HG03378 (cell line): ENCODE data around the gene TMEM54.

ENCODE experiments used
- ATAC-seq: cut with Tn5 transposase; IDR thresholded peaks from one replicate; pipeline ENCODE4 v1.9.1; 2021; ENCODE audit warnings: mild to moderate bottlenecking, moderate library complexity; ENCODE audit not compliant: unreplicated experiment

The TMEM54 gene, protein sequence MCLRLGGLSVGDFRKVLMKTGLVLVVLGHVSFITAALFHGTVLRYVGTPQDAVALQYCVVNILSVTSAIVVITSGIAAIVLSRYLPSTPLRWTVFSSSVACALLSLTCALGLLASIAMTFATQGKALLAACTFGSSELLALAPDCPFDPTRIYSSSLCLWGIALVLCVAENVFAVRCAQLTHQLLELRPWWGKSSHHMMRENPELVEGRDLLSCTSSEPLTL

DNA sequence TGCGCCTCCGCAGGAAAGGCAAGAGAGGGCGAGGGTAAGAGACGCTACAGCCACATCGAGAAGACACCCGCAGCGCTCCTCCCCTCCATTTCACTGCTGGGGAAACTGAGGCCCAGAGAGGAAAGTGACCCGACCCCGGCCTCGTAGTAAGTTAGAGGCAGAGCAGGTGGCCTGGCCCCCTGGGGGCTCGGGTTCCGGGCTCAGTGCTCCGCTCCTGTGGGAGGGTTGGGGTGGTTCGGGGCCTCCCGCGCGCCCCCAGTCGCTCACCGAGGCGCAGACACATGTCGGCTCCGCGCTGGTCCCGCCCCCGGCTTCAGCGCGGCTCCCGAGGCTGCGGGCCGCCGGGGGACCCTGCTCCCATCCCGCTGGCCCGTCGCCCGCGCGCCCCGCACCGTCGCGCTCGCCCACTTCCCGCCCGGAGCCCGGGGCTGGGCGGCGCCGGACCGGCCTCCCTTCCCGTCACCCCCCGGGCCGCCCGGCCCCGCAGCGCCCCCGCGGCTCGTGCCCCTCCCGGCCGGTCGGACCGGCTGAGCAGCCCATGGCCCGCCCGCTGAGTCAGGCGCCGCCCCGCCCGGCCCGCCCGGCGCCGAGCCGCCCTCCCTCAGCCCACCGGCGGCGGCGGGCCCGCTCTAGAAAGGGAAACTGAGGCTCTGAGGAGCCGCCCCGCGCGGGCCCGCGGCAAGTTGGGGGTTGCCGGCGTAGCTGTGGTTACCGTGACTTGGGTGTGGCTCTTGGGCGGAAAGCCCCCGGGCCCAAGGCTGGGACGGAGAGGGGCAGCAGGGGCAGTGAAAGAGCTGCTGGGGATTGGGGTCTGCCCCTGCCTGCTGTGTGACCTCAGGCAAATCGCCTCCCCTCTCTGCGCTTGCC lies at the start of gene TMEM54:
Gene TMEM54 (minus strand): TSS at position 434 of the 867 bp plus-strand sequence. CDS start 151 bp downstream, at position 283.
- no peak for ATAC-seq

DNA sequence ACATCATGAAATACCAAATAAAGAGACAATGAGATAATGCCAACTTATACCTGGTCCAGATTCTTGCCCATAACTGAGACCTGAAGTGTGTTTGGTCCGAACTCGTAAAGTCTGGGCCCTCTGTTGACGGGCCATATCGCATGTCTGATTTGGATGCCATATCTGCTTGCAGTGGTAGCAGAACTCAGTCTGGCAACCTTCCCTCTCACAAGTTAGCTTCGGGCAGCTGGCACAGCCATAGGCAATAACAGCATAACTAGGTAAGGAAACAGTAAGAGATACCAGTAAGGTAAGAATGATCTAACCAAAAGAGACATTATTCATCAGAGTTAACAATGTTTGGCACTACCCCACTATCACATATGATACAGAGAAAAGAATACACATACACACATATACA lies 48.3 kb upstream of the TMEM54 start:
- ATAC-seq, result no peak

DNA sequence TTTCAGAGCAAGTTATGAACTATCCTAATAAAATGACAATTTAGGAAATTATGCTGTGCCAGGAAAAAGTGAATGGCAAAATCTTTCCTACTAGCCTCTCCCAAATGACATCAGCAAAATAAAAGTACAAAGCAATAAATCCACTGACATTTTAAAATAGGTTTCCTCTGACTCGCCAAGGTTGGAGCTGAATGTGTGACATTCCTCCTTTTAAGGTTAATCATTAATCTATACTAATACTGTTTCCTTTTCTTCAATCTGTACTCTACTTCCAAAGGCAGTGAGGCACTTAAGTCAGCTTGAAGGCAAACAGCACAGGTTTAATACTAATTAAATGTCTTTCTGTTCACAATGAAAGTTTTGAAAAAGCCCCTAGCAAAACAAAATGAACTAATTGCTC lies 47.7 kb upstream of the TMEM54 start:
- ATAC-seq, result no peak

DNA sequence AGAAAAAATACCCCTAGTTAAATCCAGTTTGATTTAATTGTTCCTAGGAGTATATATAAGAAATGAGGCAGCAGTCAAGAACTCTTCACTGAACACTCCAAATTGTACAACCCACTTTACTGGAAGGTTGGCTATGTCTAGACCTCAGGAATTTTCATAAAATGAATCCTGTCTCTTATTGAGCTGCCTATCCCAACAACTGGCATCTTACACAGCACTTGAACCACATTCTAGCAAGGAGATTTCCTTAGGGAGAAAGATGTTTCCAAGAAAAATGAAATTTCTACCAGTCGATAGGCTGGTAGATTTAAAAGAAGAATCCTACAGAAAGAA lies 47.2 kb upstream of the TMEM54 start:
- no peak for ATAC-seq

DNA sequence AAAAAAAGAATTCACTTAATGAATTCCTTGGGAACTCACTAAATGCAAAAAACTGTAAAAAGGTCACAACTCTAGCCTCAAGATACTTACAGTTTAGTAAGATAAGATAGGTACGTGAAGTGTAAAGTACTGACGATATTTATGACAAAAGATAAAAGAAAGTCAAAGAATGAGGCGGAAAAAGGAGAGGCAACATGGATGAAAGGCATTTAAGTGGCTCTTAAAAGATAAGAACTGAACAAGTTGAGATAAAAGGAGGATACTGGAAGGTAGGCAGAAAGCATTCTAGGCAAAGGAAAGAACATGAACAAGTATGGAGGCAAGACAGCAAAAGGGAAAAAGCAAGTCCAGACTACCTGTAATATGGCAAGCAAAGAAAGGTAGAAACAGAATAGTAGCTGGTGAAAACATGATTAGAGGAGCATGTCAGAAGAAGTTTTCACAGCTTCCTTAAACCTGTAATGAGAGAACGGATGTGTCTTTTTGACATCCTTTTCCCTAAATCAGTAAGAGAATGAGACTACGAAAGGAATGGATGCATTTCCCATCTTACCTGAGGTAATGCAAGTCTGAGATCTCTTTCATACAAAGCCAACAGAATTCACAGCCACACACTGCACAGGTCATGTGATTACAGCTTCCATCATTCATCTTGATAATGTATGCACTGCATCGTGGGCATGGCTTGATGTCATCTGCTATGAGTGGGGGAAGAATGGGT lies 46.6 kb upstream of the TMEM54 start:
- ATAC-seq, result no peak

DNA sequence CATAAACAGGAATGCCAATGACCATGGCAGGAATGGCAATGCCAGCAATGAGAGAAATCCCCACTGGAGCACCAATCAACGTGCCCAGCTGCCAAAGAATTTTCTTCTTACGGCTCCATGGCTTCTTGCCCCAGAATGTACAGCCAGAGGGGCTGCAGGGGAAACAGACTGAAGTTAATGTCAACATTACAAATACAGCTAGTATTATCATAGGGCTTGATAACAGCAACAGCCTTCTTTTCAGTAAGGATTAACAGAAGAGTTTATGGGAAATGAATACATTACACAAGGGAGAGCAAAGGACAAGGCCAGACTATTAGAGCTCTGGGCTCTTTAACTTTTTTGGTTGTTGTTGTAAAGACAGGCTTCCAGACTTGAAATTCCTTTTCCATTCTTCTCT lies 45.2 kb upstream of the TMEM54 start:
- no peak for ATAC-seq

DNA sequence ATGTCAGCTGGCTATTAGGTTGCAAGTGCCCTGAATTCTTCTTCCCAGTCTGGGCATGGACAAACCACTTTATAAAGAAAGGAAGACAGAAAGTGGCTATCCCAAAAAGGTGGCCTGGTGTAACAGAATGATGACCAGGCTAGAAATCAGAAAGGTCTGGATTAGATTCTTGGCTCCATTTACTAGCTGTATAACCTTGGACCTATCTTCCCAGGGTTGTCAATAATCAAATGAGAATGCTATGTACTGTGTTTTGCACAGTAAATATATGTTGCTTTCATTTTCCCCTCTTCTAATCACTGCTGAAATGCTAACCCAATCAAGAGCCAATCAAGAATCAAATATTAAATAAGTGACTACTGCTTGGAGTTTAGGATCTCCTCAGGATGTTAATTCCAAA lies 43.0 kb upstream of the TMEM54 start:
- ATAC-seq, result no peak

DNA sequence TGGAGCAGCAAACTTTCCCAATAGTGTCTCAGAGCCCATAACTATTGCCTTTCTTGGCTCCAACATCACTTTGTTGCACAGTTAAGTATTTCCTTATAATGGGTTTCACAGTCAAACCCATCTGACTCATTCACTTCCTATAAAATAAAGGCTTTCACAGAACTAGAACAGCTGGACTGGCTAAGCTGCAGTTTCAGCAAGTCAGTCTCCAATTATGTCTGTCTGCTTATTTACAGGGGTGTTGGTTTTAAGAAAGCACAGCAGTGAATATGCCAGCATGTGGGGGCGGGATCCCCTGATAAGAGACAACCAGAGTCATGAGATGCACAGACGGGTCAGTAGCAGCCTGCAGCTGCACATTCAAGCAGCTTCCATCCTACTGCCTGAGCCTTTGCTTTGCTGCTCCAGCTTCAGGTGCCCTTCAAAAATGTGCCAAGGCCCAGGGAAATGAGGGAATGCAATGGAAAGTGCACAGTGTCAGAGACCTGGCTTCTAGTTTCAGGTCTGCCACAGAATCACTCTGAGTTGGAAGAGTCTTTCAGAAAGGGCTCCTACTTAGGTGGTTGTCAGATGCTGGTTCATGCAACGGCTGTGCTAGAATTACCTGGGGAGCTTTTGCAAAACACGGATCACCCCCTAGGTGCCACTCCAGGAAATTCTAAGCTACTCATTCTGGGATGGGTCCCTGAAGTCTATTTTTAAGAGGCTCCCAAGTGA lies 38.6 kb upstream of the TMEM54 start:
- no peak for ATAC-seq

DNA sequence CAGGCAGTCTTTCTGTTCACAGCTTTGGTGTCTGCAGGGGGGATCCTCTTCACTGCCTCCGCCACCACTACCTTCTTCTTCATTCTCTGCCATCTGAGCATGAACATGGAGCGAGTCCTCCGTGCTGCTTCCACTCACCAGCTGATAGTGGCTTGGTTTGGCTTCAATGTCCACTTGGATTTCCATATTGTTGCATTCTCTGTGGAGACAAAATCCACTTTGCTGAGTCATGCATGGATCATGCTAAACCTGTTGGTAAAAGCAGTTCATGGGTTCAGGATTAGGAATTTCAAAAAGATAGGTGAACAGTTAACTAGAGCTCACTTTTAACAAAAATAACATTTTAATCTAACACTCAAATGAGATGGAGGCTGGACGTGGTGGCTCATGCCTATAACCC lies 35.9 kb upstream of the TMEM54 start:
- ATAC-seq, result no peak

DNA sequence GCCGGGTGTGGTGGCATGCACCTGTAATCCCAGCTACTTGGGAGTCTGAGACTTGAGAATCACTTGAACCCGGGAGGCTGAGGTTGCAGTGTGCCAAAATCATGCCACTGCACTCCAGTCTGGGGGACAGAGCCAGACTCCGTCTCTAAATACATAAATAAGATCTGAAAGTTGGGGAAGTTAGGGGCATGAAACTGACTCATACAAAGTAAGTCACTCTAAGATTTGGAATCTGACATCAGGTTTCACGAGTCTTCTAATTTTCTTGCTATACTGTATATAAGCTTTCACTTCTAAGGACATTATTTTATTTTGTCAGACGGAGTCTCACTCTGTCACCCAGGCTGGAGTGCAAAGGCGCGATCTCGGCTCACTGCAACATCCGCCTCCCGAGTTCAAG lies 33.3 kb upstream of the TMEM54 start:
- no peak for ATAC-seq

DNA sequence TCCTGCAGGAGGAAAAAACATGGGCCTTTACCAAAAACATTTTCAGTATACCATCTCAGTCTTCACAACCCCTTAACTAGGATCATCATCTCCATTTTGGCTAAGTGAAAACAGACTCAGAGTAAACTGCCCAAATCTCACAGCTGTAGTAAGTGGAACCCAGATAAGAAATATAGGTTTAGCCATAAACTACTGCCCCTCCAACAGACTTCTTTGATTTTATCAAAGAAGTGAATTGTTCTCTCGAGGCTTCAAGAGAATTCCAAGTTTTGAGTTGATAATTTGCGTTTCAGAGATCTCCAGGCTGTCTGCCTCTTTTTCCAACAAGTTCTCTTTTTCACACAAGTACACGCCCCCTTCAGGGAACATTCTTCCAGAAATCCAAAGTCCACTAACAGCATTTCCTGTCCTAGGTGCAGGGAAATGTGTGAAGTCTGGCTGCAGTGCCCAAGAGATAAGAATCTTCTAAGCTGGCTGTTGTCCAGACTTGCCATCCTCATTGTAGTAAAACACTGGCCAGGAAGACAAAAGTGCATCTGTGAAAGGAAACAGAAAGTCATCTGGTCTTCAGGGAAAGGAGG lies 32.6 kb upstream of the TMEM54 start:
- no peak for ATAC-seq

DNA sequence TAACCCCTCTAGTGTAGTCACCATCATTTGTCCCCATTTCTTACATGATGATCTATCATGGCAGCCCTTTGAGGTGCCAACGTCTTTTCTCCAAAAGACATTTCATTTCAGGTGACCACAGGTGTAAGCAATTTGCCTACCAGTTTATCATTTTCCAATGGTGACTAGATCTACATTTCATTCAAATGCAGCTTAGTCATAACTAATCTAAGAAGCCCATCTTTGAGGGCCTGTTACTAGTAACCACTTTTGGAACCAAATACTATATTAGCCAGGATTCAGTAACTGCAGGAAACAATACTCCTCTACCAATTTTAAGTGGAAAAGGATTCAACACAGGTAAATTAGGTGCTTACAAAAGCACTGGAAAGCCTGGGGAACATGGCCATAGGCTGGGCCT lies 30.6 kb upstream of the TMEM54 start:
- ATAC-seq, result no peak

DNA sequence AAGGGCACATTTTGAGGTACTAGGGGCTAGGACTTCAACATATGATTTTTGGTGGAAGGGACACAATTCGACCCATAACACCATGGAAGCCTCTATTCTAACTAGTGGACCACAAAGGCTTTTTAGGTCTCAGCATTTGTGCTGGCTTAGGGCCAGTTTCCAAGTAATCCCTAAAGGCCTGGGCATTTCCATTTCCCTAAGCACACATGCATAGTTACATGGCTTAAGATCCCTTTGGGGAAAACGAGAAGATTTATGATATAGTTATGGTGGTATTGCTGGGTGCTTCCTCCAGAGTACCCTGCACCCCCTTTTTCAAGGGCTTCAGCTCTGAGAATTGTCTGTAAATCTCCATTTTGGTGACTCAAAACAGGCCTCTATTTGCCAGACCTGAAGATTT lies 28.2 kb upstream of the TMEM54 start:
- ATAC-seq, result no peak

DNA sequence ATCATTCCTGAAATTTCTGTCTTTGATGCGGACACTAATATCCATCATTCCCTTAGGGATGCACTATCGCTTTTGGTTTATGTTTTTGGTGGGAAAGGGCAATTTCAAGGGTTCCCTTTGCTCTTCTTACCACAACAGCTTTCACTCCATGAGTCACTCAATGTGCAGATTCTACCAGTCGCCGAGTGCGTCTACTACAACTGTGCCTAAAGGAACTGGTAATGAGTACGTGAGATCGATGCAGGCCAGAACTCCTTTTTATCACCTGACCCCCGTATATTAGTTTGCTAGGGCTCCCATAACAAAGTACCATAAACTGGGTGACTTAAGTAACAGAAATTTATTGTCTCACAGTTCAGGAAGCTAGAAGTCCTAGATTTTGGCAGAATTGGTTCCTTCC lies 27.5 kb upstream of the TMEM54 start:
- no peak for ATAC-seq

DNA sequence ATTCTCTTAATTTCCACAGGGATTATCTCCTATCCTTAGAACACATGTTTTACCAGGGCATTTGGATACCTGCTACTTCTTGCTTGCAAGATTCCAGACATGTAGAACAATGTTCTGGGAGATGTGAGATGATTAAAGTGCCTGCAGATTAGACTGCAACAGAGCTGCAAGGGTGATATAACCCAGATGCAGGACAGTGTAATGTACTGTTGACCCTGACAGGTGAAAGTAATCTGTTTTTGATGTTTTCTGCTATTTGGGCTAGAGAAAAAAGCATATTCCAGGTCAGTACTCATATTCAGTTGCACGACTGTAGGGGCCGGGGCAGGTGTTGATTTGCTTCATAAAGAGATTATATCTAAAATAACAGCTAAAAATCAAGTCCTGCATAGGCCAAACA lies 27.1 kb upstream of the TMEM54 start:
- ATAC-seq, result no peak

DNA sequence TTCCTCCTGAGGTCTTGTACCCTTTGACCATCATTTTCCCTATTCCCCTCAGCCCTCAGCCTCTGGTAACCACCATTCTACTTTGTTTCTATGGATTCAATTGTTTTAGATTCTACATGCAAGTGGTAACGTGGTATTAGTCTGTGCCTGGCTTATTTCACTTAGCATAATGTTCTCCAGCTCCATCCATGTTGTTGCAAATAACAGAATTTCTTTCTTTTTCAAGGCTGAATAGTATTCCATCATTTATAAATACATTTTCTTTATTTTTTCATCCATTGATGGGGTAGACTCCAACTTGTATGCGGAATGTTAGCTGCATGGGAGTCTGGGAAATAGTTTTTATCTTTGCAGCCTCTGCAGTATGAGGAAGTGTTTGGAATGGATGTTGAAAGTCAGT lies 26.3 kb upstream of the TMEM54 start:
- no peak for ATAC-seq

DNA sequence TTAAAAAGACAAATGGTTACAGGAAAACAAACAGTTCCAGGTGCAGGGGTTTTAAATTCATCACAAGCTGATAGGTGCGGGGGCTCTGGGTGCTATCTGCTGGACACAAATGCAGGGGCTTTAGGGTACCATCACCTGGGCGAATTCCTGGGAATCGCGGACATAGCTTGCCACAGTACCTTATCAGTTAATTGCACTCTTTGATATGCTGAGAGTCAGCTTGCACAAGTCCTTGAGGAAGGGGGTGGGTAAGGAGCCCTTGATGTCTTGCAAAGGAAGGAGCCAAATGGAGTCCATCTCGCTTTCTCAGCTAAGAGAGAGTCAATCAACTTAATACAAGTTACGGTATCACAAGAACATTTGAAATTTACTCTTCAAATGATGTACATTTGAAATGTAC lies 25.4 kb upstream of the TMEM54 start:
- ATAC-seq, result no peak

DNA sequence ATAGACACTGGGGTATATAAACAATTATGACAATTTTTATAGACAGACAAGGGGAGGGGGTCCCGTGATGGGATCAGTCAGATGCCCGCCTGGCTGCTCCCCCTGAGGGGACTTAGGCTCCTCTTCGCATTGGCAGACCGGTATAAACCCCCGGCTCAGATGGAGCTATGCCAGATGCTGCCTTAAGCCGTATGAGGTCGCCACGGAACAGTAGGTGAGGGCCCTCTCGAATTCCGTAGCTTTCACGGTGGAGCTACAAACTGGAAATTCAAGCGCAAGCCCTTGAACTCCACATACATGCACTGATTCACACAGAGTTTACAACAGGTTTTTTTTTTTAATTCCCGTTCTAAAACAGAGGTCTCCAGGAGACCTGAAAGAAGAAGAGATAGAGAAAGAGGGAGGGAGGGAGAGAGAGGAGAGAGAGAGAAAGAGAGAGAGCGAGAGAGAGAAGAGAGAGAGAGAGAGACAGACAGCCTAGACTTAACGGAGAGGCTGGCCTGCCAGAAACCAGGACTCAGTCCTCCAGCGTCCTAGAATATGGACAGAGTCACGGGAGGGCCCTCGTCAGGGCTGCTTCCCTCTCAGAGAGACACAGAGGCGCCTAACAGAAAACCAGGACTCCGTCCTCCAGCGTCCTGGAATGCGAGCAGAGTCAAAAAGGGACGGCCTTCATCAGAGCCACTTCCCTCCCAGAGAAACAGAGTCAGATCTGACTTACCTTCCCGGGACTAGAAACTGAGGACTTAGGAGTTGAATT lies 24.4 kb upstream of the TMEM54 start:
- no peak for ATAC-seq

DNA sequence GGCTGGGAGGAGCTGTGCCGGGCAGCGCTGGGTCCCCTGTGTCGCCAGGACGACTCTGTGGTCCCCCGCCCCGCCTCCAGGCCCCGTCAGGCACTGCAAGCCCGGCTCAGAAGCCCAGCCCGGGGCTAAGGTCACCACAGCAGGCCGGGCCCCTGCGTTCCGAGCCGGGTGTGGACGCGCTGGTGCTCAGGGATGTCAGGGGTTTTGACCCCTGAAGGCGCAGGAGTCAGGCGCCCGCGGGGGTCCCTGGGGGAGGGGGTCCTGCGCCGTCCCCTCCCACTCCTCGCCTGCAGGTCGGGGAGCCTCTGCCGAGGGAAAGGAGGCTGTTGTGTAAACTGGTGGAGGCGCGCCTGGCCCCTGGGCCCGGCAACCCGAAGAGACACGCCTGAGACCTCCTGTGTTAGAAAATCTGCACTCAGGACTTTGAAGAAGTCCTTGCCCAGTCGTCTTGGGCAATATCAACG lies 23.7 kb upstream of the TMEM54 start:
- no peak for ATAC-seq

DNA sequence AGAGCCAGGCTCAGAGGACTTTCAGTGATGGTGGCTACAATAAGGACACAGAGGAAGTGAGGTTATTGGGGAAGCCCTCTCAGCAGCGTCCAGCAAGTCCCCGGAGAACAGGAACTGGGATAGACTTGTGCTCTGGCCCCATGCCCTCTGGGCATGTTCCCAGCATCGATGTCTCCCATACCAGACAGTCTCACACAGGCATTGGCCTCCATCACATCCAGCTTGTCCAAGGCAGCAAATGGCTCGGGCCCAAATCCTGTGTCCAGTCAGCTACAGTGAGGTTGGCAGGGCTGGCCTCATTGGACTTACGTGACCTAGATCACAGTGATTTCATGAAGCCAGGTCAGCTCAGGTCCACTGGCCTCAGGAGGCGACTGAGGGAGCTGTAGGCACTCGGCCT lies 19.6 kb upstream of the TMEM54 start:
- no peak for ATAC-seq
